Endothelial cell of umbilical vein (primary cell): ENCODE data around the gene CLIC5. TPM values are rescaled to one million over a fixed set of nuclear protein-coding genes. Genes with fewer than 3 reads are reported as not detected.

ENCODE experiments used
- BruUV-seq: library from RNA; stranded (reverse); fragments of 400-500 nt; replicated peaks from 2 replicates; lab custom pipeline; 2021; lab: Mats Ljungman, UMichigan
- CTCF ChIA-PET: fragments of 300-600, 350-600 bp; sonication (Branson Sonifier 250); formaldehyde crosslinking; loops from one replicate; lab custom pipeline; 2021; ENCODE audit warnings: antibody characterized with exemption, inconsistent platforms; lab: Charles Lee
- POLR2A ChIA-PET: fragments of 300-600, 350-600 bp; sonication (Branson Sonifier 250); formaldehyde crosslinking; loops from one replicate; lab custom pipeline; 2021; ENCODE audit warnings: antibody characterized with exemption, inconsistent platforms; lab: Charles Lee
- DNase-seq: peaks from one replicate; pipeline ENCODE4 v3.0.0-alpha.2; 2011; ENCODE audit warnings: low read depth, low spot score
- FAIRE-seq: peaks from 2 replicates; lab custom pipeline; 2011; peaks lifted over from hg19 to GRCh38; lab: Jason Lieb, UNC
- H2AFZ ChIP-seq: 2 replicates; pipeline ENCODE4 v1.6.0; 2012; ENCODE audit warnings: low read depth, low read length, control low read depth, inconsistent platforms
- H3K27ac ChIP-seq: 2 replicates; pipeline ENCODE4 v1.5.1; 2011; ENCODE audit warnings: low read depth, mild to moderate bottlenecking, control low read depth, low read length, moderate library complexity; ENCODE audit not compliant: insufficient read depth
- H3K27me3 ChIP-seq, 2 experiments: 2 replicates each; pipeline versions ENCODE4 v1.6.0 to v1.6.1; 2011; ENCODE audit warnings: low read length in 2 of 2, mixed read lengths in 1 of 2; ENCODE audit not compliant: control insufficient read depth in 2 of 2, insufficient read depth in 2 of 2
- H3K36me3 ChIP-seq, 2 experiments: 2 replicates in 1 of 2; 3 replicates in 1 of 2; pipeline ENCODE4 v1.5.1; 2011; ENCODE audit warnings: low read length in 2 of 2, mild to moderate bottlenecking in 1 of 2, moderate library complexity in 1 of 2; ENCODE audit not compliant: control insufficient read depth in 2 of 2, insufficient read depth in 2 of 2; ENCODE audit errors: extremely low read depth in 1 of 2
- H3K4me1 ChIP-seq: 3 replicates; pipeline ENCODE4 v1.5.1; 2011; ENCODE audit warnings: mild to moderate bottlenecking, low read length; ENCODE audit not compliant: control insufficient read depth, insufficient read depth; ENCODE audit errors: extremely low read depth
- H3K4me2 ChIP-seq: 2 replicates; pipeline ENCODE4 v1.6.1; 2011; ENCODE audit warnings: low read length, control low read depth, mixed read lengths; ENCODE audit not compliant: insufficient read depth
- H3K4me3 ChIP-seq, 3 experiments: fragments of 200-600 bp in 1 of 3; sonication (generic), shearing (Covaris generic) in 1 of 3; replicated peaks in 1 of 3; 2 replicates each; pipeline ENCODE4 v1.5.1; 2011 to 2016; ENCODE audit warnings: control low read depth in 3 of 3, low read length in 3 of 3, mild to moderate bottlenecking in 2 of 3, inconsistent platforms in 1 of 3, low read depth in 1 of 3, moderate library complexity in 1 of 3; ENCODE audit not compliant: insufficient read depth in 1 of 3
- H3K79me2 ChIP-seq: 2 replicates; pipeline ENCODE4 v1.6.0; 2012; ENCODE audit warnings: low read length, inconsistent platforms; ENCODE audit not compliant: control insufficient read depth, insufficient read depth
- H3K9ac ChIP-seq: replicated peaks from 2 replicates; pipeline ENCODE3; 2011; ENCODE audit warnings: low read length, control low read depth; ENCODE audit not compliant: insufficient read depth; ENCODE audit errors: extremely low read depth
- H3K9me1 ChIP-seq: replicated peaks from 3 replicates; pipeline ENCODE4 v1.6.0; 2011; ENCODE audit warnings: mild to moderate bottlenecking, low read length; ENCODE audit not compliant: control insufficient read depth, insufficient read depth; ENCODE audit errors: extremely low read depth
- H3K9me3 ChIP-seq: replicated peaks from 2 replicates; pipeline ENCODE4 v1.5.1; 2012; ENCODE audit warnings: low read length, inconsistent platforms; ENCODE audit not compliant: control insufficient read depth, insufficient read depth
- H4K20me1 ChIP-seq: replicated peaks from 2 replicates; pipeline ENCODE3; 2011; ENCODE audit warnings: mild to moderate bottlenecking, low read length; ENCODE audit not compliant: control insufficient read depth, insufficient read depth; ENCODE audit errors: extremely low read depth
- EZH2 ChIP-seq: IDR thresholded peaks from 2 replicates; pipeline ENCODE4 v1.6.1; 2012; ENCODE audit warnings: borderline replicate concordance, low read depth, mild to moderate bottlenecking, moderate library complexity, low read length, inconsistent platforms; ENCODE audit not compliant: severe bottlenecking
- FOS ChIP-seq: IDR thresholded peaks from 2 replicates; pipeline ENCODE4 v1.6.1; 2011; ENCODE audit warnings: mild to moderate bottlenecking, low read length, moderate library complexity, borderline replicate concordance; ENCODE audit not compliant: insufficient read depth
- GATA2 ChIP-seq: IDR thresholded peaks from 2 replicates; pipeline ENCODE4 v1.7.0; 2011; ENCODE audit warnings: low read depth, mild to moderate bottlenecking, moderate library complexity, mixed read lengths, low read length; ENCODE audit not compliant: insufficient read length, insufficient read depth
- JUN ChIP-seq: IDR thresholded peaks from 2 replicates; pipeline ENCODE4 v1.6.1; 2011; ENCODE audit warnings: borderline replicate concordance, low read depth; ENCODE audit not compliant: insufficient read length, insufficient read depth
- MYC ChIP-seq: IDR thresholded peaks from one replicate; pipeline ENCODE4 v1.6.1; 2011; ENCODE audit warnings: mild to moderate bottlenecking, low read depth, low read length
- POLR2A ChIP-seq: IDR thresholded peaks from 2 replicates; pipeline ENCODE4 v1.6.1; 2012; ENCODE audit warnings: low read depth, mild to moderate bottlenecking, control low read depth, low read length
- POLR2AphosphoS5 ChIP-seq: IDR thresholded peaks from 2 replicates; pipeline ENCODE4 v1.6.1; 2012; ENCODE audit warnings: low read depth, mild to moderate bottlenecking, control low read depth, low read length, moderate library complexity; ENCODE audit not compliant: insufficient read depth
- dilution Hi-C: fragments of 300-500 bp; cut with MboI; formaldehyde crosslinking; loops from one replicate; pipeline ENCODE4 v1.15.0; 2019; ENCODE audit warnings: low sequenced_read_pairs; ENCODE audit not compliant: extremely low pct_ligation_motif_present
- intact Hi-C: fragments of 100-400 bp; cut with micrococcal nuclease; formaldehyde crosslinking; loops from one replicate; pipeline ENCODE4 v1.10.0; 2022
- polyA plus RNA-seq, 4 experiments: library from polyadenylated mRNA; depleted of rRNA in 3 of 4; stranded (reverse) in 3 of 4; unstranded in 1 of 4; fragments of >200 nt; gene quantifications; 2 replicates each; pipeline versions ENCODE4 v1.2.1 to v1.2.3, GENCODE V29; 2011 to 2012; ENCODE audit warnings: missing spikeins in 1 of 4
- total RNA-seq: library from RNA; stranded (reverse); gene quantifications from 2 replicates; pipeline ENCODE4 v1.2.3, GENCODE V29; 2021
- TF ChIP-seq, protein P1 (sequence below): IDR thresholded peaks from 2 replicates; pipeline ENCODE4 v1.6.1; 2011; ENCODE audit not compliant: insufficient read depth, insufficient read length
- TF ChIP-seq, protein P2 (sequence below), 2 donors: IDR thresholded peaks; 1 replicate in 1 of 2; 2 replicates in 1 of 2; pipeline ENCODE4 v1.5.1; 2011; ENCODE audit warnings: low read length in 2 of 2, mild to moderate bottlenecking in 2 of 2, moderate library complexity in 2 of 2, control low read depth in 1 of 2, inconsistent platforms in 1 of 2, low read depth in 1 of 2; ENCODE audit not compliant: insufficient read depth in 1 of 2; ENCODE audit errors: extremely low read depth in 1 of 2

The CLIC5 gene
- total and polyA plus RNA-seq, 2 donors (not counting 3 experiments of a cell fraction or from before 2014, with no cell fraction given) = 0.07 TPM; not detected in 1

DNA sequence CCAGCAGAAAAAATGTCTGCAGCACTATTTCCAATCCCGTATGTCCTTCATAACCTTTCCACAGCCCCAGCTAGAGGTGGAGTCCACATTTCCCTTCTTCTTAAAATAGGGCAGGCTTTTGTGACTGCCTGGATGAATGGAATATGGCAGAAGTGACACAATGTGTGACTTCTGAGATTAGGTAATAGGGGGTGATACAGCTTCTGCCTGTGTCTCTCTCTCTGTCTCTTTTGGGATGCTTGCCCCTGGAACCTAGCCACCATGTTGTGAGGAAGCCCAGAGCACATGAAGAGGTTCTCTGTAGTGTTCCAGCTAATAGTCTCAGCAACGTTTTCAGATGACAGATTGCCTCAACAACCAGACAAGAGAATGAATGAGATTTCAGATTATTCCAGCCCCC lies 51.4 kb downstream of the CLIC5 start:
- Histone ChIP-seq H3K9me3 (no peaks in the 10 kb centered on the region), H3K79me2 (no peaks in the 10 kb centered on the region), H3K4me1 (no peaks in the 10 kb centered on the region), H3K4me2 (no peak overlapping the region), H2AFZ (no peak overlapping the region), H3K36me3 (no peaks in the 10 kb centered on the region), H3K9me1 (no peaks in the 10 kb centered on the region), H4K20me1 (no peaks in the 10 kb centered on the region), H3K4me3 (no peak overlapping the region), H3K9ac (no peak overlapping the region), H3K27ac (no peak overlapping the region), H3K27me3 (no peaks in the 10 kb centered on the region)
- no peak for FAIRE-seq
- BruUV-seq = no TSS peak
- TF ChIP-seq GATA2 (no peak), FOS (no peak), POLR2A (no peak), MYC (no peak), JUN (no peak), EZH2 (no peak), POLR2AphosphoS5 (no peak)
- TF ChIP-seq, protein P1, sequence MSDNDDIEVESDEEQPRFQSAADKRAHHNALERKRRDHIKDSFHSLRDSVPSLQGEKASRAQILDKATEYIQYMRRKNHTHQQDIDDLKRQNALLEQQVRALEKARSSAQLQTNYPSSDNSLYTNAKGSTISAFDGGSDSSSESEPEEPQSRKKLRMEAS = no peak
- TF ChIP-seq, protein P2, sequence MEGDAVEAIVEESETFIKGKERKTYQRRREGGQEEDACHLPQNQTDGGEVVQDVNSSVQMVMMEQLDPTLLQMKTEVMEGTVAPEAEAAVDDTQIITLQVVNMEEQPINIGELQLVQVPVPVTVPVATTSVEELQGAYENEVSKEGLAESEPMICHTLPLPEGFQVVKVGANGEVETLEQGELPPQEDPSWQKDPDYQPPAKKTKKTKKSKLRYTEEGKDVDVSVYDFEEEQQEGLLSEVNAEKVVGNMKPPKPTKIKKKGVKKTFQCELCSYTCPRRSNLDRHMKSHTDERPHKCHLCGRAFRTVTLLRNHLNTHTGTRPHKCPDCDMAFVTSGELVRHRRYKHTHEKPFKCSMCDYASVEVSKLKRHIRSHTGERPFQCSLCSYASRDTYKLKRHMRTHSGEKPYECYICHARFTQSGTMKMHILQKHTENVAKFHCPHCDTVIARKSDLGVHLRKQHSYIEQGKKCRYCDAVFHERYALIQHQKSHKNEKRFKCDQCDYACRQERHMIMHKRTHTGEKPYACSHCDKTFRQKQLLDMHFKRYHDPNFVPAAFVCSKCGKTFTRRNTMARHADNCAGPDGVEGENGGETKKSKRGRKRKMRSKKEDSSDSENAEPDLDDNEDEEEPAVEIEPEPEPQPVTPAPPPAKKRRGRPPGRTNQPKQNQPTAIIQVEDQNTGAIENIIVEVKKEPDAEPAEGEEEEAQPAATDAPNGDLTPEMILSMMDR (IDR thresholded peaks at IDR 0.05; ENCODE audit: extremely low read depth in 1 of 2, insufficient read depth in 1 of 2, low read depth in 1 of 2, low read length in 2 of 2) = no peak
- CTCF ChIA-PET = no interaction called here
- no peak for DNase-seq
- intact Hi-C loops (no loop called here), dilution Hi-C loops (no loop called here)
- POLR2A ChIA-PET = no interaction called here
